HepG2 (cell line): ENCODE data around the gene SAMD4A. TPM values are rescaled to one million over a fixed set of nuclear protein-coding genes. Genes with fewer than 3 reads are reported as not detected.
A peak's percentile ranks its signal among the peaks of the same experiment; 100 is the strongest.

Experiments used
- GATAD2A ChIP-seq: IDR thresholded peaks from 2 replicates; pipeline ENCODE4 v1.6.1; 2016
- GMEB1 ChIP-seq: sonication (generic); formaldehyde crosslinking; IDR thresholded peaks from 2 replicates; pipeline ENCODE4 v1.5.1; 2020; ENCODE audit warnings: missing genetic modification reagents, mild to moderate bottlenecking, borderline replicate concordance
- HNF1A ChIP-seq, 2 experiments: sonication (generic) in 1 of 2; formaldehyde crosslinking in 1 of 2; IDR thresholded peaks; 2 replicates each; pipeline versions ENCODE4 v1.4.0 to v1.6.1; 2016 to 2020; ENCODE audit warnings: borderline replicate concordance in 1 of 2, low read depth in 1 of 2, mild to moderate bottlenecking in 1 of 2, missing genetic modification reagents in 1 of 2
- HNF1B ChIP-seq: sonication (generic); formaldehyde crosslinking; IDR thresholded peaks from 2 replicates; pipeline ENCODE4 v1.5.1; 2020; ENCODE audit warnings: mild to moderate bottlenecking, moderate library complexity, missing genetic modification reagents
- NPAS2 ChIP-seq: sonication (generic); formaldehyde crosslinking; IDR thresholded peaks from 2 replicates; pipeline ENCODE4 v1.8.0; 2022; ENCODE audit warnings: mild to moderate bottlenecking, missing genetic modification reagents, borderline replicate concordance
- PRPF4 ChIP-seq: fragments of 200-400 bp; formaldehyde crosslinking; IDR thresholded peaks from 2 replicates; pipeline ENCODE4 v1.6.1; 2016; ENCODE audit warnings: low read length, low read depth; ENCODE audit not compliant: poor library complexity, severe bottlenecking
- SETDB1 ChIP-seq: sonication (generic); formaldehyde crosslinking; IDR thresholded peaks from 2 replicates; pipeline ENCODE4 v1.5.1; 2020; ENCODE audit warnings: missing genetic modification reagents, mild to moderate bottlenecking, borderline replicate concordance
- SSRP1 ChIP-seq: IDR thresholded peaks from 2 replicates; pipeline ENCODE4 v1.6.1; 2016; ENCODE audit warnings: control low read depth
- WIZ ChIP-seq: sonication (generic); formaldehyde crosslinking; IDR thresholded peaks from 2 replicates; pipeline ENCODE4 v1.5.1; 2020; ENCODE audit warnings: mild to moderate bottlenecking, missing genetic modification reagents
- ZNF431 ChIP-seq: sonication (generic); formaldehyde crosslinking; IDR thresholded peaks from 2 replicates; pipeline ENCODE4 v1.9.0; 2022; ENCODE audit warnings: missing genetic modification reagents, low read depth, mild to moderate bottlenecking, borderline replicate concordance
- ZNF547 ChIP-seq: sonication (generic); formaldehyde crosslinking; IDR thresholded peaks from 2 replicates; pipeline ENCODE4 v1.5.1; 2020; ENCODE audit warnings: mild to moderate bottlenecking, missing genetic modification reagents
- ZNF687 ChIP-seq: sonication (generic); formaldehyde crosslinking; IDR thresholded peaks from 2 replicates; pipeline ENCODE4 v1.5.1; 2020; ENCODE audit warnings: mild to moderate bottlenecking, missing genetic modification reagents, moderate library complexity
- polyA plus RNA-seq, 8 experiments: library from polyadenylated mRNA; depleted of rRNA in 3 of 8; stranded (reverse) in 7 of 8; unstranded in 1 of 8; fragments of >200 nt; fragmentation: Illumina TruSeq in 4 of 8; extraction: Trizol in 4 of 8; gene quantifications; 2 replicates each; pipeline versions ENCODE4 v1.2.1 to v1.2.3, GENCODE V29; 2011 to 2016; ENCODE audit warnings: low read depth in 4 of 8, missing spikeins in 1 of 8, mixed read lengths in 1 of 8; ENCODE audit not compliant: insufficient read depth in 1 of 8
- total RNA-seq, 5 experiments: library from RNA; depleted of rRNA; stranded (reverse); fragments of >200 nt; fragmentation: Illumina TruSeq; extraction: Trizol; gene quantifications; 2 replicates each; pipeline ENCODE4 v1.2.3, GENCODE V29; 2016; ENCODE audit warnings: low read depth in 1 of 5

The SAMD4A gene
- total and polyA plus RNA-seq, 2 of the 13 experiments (the other 11 are each of a cell fraction or from before 2014, with no cell fraction given): 11.8 to 13.0 TPM

- TF ChIP-seq HNF1A (IDR thresholded peaks at IDR 0.05; ENCODE audit: low read depth) (peak; percentile 65), HNF1A (CRISPR knock-in tag; IDR thresholded peaks at IDR 0.05; ENCODE audit: borderline replicate concordance) (peak; percentile 28; the same call in 1 of the 2 replicates), GMEB1 (peak; percentile 20; the same call in 1 of the 2 replicates), SETDB1 (CRISPR knock-in tag) (peak; percentile 74; the same call in 1 of the 2 replicates), GATAD2A (CRISPR knock-in tag) (peak; percentile 27; the same call in 1 of the 2 replicates), HNF1B (peak; percentile 57; the same call in 1 of the 2 replicates), SSRP1 (no peak), ZNF687 (CRISPR knock-in tag) (peak; percentile 60), NPAS2 (no peak), PRPF4 (peak; percentile 55), ZNF431 (no peak), WIZ (CRISPR knock-in tag) (no peak), ZNF547 (0 out of 2 replicates have a peak, but pooled peaks have one; percentile 24)
Measured at GRCh38 chr14:54702014-54702491, 135.1 kb downstream of the SAMD4A start (continued).
